Dermis blood vessel endothelial cell (primary cell): ENCODE results near the gene ASPHD2. TPM values are rescaled to one million over a fixed set of nuclear protein-coding genes. Genes with fewer than 3 reads are reported as not detected.

Experiments
- DNase-seq: peaks from one replicate; pipeline ENCODE4 v3.0.0; 2010
- total RNA-seq: library from RNA; depleted of rRNA; stranded (reverse); fragments of >200 nt; gene quantifications from 2 replicates; pipeline ENCODE4 v1.2.3, GENCODE V29; 2014

The ASPHD2 gene
- total RNA-seq, 1 donor from 2014 or later: 1.2 TPM

GRCh38 chr22:26446808-26447515 lies 17.9 kb downstream of the ASPHD2 start:
- DNase-seq: no peak

GRCh38 chr22:26447584-26448329 lies 18.7 kb downstream of the ASPHD2 start:
- no peak for DNase-seq

GRCh38 chr22:26448334-26448733 lies 19.3 kb downstream of the ASPHD2 start:
- no peak for DNase-seq

GRCh38 chr22:26448941-26449340 lies 19.9 kb downstream of the ASPHD2 start:
- no peak for DNase-seq

GRCh38 chr22:26450453-26451185 lies 21.6 kb downstream of the ASPHD2 start:
- no peak for DNase-seq

GRCh38 chr22:26452236-26453016 lies 23.4 kb downstream of the ASPHD2 start:
- DNase-seq: no peak

- no peak for DNase-seq
Observed at GRCh38 chr22:26453216-26453615, 24.2 kb downstream of the ASPHD2 start.

GRCh38 chr22:26453812-26454500 lies 24.9 kb downstream of the ASPHD2 start:
- DNase-seq: no peak

GRCh38 chr22:26457661-26458272 lies 28.7 kb downstream of the ASPHD2 start:
- DNase-seq: no peak

- DNase-seq: no peak
Observed at GRCh38 chr22:26460202-26460601, 31.1 kb downstream of the ASPHD2 start.

GRCh38 chr22:26461188-26461810 lies 32.2 kb downstream of the ASPHD2 start:
- DNase-seq: peak; percentile 72

- no peak for DNase-seq
Observed at GRCh38 chr22:26462051-26462450, 33.0 kb downstream of the ASPHD2 start.

GRCh38 chr22:26462641-26463040 lies 33.6 kb downstream of the ASPHD2 start:
- DNase-seq: no peak

- no peak for DNase-seq
Observed at GRCh38 chr22:26463101-26463661, 34.1 kb downstream of the ASPHD2 start.

GRCh38 chr22:26463688-26464087 lies 34.6 kb downstream of the ASPHD2 start:
- no peak for DNase-seq

GRCh38 chr22:26464312-26464711 lies 35.3 kb downstream of the ASPHD2 start:
- DNase-seq: peak; percentile 73

- no peak for DNase-seq
Observed at GRCh38 chr22:26466196-26466595, 37.1 kb downstream of the ASPHD2 start.

GRCh38 chr22:26470807-26471206 lies 41.7 kb downstream of the ASPHD2 start:
- DNase-seq: no peak

GRCh38 chr22:26471522-26471921 lies 42.5 kb downstream of the ASPHD2 start:
- peak; percentile 90 for DNase-seq

GRCh38 chr22:26474682-26475081 lies 45.6 kb downstream of the ASPHD2 start:
- peak; percentile 42 for DNase-seq
